Muscle of arm (tissue), 12 donors: Measurements from ENCODE around the gene PAK5. TPM values are rescaled to one million over a fixed set of nuclear protein-coding genes. Genes with fewer than 3 reads are reported as not detected.

Experiments
- DNase-seq: peaks from one replicate; pipeline ENCODE4 v3.0.0-alpha.2; 2013
- polyA plus RNA-seq, 12 donors: library from polyadenylated mRNA; unstranded; fragments of 120-200 nt; gene quantifications; one replicate each; pipeline ENCODE4 v1.2.1, GENCODE V29; 2013; ENCODE audit not compliant: insufficient read length in 12 of 12

PAK5 gene
- polyA plus RNA-seq, 12 donors, result 0.05 to 0.25 (median 0.17) TPM; not detected in 2

- DNase-seq, result no peak
Measured at GRCh38 chr20:9576695-9577094, 262.2 kb downstream of the PAK5 start.

GRCh38 chr20:9575836-9576235 is 263.0 kb downstream of the PAK5 start:
- no peak for DNase-seq

- no peak for DNase-seq
Measured at GRCh38 chr20:9574776-9575175, 264.1 kb downstream of the PAK5 start.

GRCh38 chr20:9574181-9574580 is 264.7 kb downstream of the PAK5 start:
- DNase-seq, result no peak

GRCh38 chr20:9573335-9574151 is 265.3 kb downstream of the PAK5 start:
- DNase-seq, result no peak

GRCh38 chr20:9572670-9573069 is 266.2 kb downstream of the PAK5 start:
- no peak for DNase-seq

- no peak for DNase-seq
Measured at GRCh38 chr20:9571783-9572182, 267.1 kb downstream of the PAK5 start.

GRCh38 chr20:9570612-9571011 is 268.3 kb downstream of the PAK5 start:
- DNase-seq, result no peak

GRCh38 chr20:9566977-9567376 is 271.9 kb downstream of the PAK5 start:
- DNase-seq, result no peak

GRCh38 chr20:9565910-9566550 is 272.8 kb downstream of the PAK5 start:
- DNase-seq, result no peak

- no peak for DNase-seq
Measured at GRCh38 chr20:9557411-9557810, 281.5 kb downstream of the PAK5 start.

- no peak for DNase-seq
Measured at GRCh38 chr20:9555781-9556180, 283.1 kb downstream of the PAK5 start.

- DNase-seq, result no peak
Measured at GRCh38 chr20:9551808-9552550, 286.9 kb downstream of the PAK5 start.

GRCh38 chr20:9550871-9551270 is 288.0 kb downstream of the PAK5 start:
- DNase-seq, result no peak

GRCh38 chr20:9550283-9550682 is 288.6 kb downstream of the PAK5 start:
- no peak for DNase-seq

- no peak for DNase-seq
Measured at GRCh38 chr20:9543214-9543613, 295.7 kb downstream of the PAK5 start.

- DNase-seq, result no peak
Measured at GRCh38 chr20:9535449-9535848, 303.4 kb downstream of the PAK5 start.

- DNase-seq, result no peak
Measured at GRCh38 chr20:9534025-9534424, 304.9 kb downstream of the PAK5 start.

GRCh38 chr20:9532069-9532838 is 306.6 kb downstream of the PAK5 start:
- DNase-seq, result no peak

GRCh38 chr20:9531581-9531980 is 307.3 kb downstream of the PAK5 start:
- DNase-seq, result no peak

- no peak for DNase-seq
Measured at GRCh38 chr20:9523636-9524035, 315.2 kb downstream of the PAK5 start.

- no peak for DNase-seq
Measured at GRCh38 chr20:9520086-9520485, 318.8 kb downstream of the PAK5 start.
